Stomach (tissue), 4 donors: Measurements from ENCODE around the gene CHERP.
"Not testable (repeated sequence)": the region's sequence is repeated elsewhere in the genome, so short reads cannot be mapped to it uniquely, and the experiment has no call there.

Source experiments
- CTCF ChIP-seq, 7 experiments: fragments of 450-650 bp in 4 of 7; fragments of 200-600 bp in 3 of 7; sonication (generic) in 3 of 7; IDR thresholded peaks; one replicate each; pipeline ENCODE4 v1.5.1; 2016 to 2019; ENCODE audit warnings: antibody characterized with exemption in 7 of 7, control low read depth in 2 of 7, mild to moderate bottlenecking in 1 of 7
- POLR2A ChIP-seq, 4 donors: fragments of 450-650 bp; IDR thresholded peaks; one replicate each; pipeline ENCODE4 v1.6.1; 2016; ENCODE audit warnings: antibody characterized with exemption in 4 of 4, control low read depth in 2 of 4, mild to moderate bottlenecking in 1 of 4, moderate library complexity in 1 of 4
- POLR2AphosphoS5 ChIP-seq, 3 donors: sonication (generic); formaldehyde crosslinking; IDR thresholded peaks; one replicate each; pipeline ENCODE4 v1.6.1; 2016; ENCODE audit warnings: antibody characterized with exemption in 3 of 3

GRCh38 chr19:16512611-16513010, 29.6 kb downstream of the CHERP start:
- TF ChIP-seq CTCF, POLR2A, POLR2AphosphoS5 (IDR thresholded peaks at IDR 0.05): not testable (repeated sequence)
